GM18909 (cell line): Measurements from ENCODE around the gene TNFRSF8.

Source experiments
- ATAC-seq: cut with Tn5 transposase; IDR thresholded peaks from one replicate; pipeline ENCODE4 v1.9.1; 2021; ENCODE audit warnings: mild to moderate bottlenecking; ENCODE audit not compliant: unreplicated experiment, poor library complexity

The TNFRSF8 gene

DNA sequence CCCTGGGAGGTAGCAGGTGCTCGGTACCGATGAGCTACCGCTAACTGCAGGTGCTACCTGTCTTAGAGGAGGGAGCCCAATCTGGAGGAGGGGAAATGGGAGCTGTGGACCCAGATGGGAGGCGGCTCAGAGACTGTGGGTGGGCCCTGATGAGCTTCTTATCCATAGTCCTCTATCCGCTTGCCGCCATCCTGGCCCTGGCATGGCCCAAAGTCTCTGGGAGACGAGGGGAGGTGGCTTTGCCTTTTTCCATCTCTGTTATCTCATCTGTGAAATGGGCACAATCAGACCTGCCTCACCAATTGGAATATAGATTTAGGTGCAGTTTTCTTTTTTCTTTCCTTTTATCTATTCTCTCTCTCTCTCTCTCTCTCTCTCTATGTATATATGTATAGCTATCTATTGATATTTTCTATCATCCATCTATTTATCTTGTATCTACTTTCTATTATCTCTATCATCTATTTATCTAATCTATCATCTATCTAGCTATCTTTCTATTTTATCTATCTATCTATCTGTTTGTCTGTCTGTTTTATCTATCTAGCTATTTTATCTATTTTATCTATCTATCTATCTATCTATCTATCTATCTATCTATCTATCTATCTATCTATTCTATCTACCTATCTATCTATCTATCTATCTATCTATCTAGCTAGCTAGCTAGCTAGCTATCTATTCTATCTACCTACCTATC is 120.1 kb downstream of the TNFRSF8 start:
- no peak for ATAC-seq

DNA sequence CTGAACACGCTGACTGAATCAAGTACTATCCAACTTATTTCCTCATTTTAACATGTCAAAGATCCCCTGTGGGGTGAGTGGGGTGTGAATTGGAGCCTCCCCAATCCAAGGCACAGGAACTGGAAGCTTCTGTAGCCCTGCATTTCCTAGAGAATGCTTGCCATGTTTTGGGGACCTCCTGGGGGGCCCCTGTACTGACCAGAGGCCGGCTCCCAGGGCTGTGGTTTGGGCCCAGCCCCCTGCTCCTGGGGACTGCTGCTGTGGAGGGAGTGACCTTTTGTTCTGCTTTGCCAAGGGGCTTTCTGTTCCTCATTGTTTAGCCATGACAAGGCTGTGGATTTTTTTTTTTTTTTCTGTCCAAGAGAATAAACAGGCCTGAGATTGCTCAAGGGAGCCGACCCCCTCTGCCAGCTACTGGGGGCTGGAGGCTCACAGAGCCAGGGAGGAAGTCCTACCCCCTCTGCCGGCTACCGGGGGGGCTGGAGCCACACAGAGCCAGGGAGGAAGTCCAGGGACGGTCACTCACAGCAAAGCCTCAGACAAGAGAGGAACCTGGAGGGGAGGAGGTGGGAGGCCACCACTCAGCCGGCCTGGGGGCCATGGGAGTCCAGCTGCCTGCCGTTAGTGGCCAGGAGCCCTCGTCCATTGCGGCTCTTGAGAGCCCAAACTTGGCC is 121.0 kb downstream of the TNFRSF8 start:
- no peak for ATAC-seq

DNA sequence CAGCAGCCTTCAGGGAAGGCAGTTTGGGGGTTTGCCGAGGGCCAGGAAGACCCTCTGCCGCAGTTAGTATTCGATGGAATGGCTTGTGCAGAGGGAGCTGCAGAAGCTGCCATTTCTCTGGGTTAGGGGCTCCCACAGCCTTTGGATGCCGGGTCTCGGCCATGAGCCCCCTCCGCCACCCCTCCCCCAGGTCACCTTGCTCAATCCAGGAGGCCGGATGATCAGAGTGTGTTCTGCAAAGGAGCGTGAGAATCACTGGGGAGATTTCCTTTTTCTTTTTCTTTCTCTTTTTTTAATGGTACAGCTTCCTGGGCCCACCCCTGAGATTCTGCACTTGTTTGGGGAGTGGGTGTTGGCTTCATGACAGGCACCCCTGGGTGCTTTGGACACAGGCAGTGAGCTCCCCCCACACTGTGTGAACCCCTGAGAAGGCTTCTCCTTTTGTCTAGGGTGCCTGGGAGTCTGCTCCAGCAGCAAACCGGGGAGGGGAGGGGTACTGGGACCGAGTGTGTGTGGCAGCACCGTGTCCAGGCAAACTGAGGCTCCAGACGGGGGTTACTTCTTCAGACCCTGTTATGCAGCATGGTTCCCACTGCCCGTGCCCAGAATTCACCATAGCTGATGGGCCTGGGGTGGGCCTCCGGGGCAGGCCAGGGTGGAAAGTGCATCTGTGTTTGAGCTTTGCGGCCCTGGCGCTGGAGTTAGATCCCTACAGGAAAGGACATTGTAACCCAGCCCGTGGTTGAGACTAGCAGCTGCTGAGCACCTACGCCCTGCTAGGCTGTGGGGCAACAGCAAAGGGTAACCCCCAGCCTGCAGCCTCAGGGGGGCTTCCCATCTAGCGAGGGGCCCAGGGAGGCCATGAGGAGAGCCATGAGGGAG is 122.2 kb downstream of the TNFRSF8 start:
- ATAC-seq: no peak

DNA sequence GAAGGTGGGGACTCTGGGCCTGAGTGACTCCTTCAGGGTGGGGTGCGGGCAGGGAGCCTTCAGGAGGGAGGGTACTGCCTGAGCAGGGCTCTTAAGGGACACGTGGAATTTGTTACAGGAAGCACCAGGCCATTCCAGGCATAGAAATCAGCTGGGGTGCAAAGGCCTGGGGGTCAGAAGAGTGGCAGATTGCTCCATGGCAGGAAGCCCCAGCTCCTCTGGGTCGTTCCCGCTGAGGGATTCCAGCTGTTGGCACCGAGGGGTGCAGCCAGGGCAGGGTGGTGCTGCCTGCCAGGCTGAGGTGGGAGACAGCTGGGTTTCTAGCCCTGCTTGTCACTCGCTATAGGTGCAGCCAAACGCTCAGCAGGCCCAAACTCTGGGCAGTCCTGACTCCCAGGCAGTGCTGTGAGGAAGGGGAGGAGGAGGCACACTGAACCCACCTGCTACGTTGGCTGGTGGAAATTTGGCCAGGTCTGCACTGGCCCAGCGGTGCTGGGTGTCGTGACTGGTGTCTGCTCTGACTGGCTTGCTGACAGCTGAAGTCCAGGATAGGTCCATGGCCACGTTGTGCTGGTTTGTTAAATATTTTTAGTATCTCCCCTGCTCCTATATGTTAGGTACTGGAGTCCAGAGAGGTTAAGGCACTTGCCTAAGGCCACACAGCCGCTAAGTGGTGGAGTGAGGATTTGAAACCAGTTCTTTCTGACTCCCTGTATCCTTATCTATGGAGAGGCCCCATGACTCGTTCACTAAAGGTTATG is 123.0 kb downstream of the TNFRSF8 start:
- no peak for ATAC-seq

DNA sequence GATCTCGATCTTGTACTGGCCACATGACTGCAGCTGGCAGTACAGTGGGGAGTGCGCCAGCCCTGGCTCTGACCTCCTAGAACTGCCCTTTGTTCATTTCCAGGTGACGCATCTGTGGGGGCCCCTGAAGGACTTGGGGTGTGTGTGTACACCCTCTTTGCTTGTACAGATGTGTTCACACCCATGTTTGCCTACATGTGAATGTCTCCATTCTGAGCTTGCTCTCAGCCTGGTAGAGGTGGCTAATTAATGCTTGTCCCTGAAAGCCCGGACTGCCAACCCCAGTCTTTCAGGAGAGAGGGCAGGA is 123.5 kb downstream of the TNFRSF8 start:
- no peak for ATAC-seq

DNA sequence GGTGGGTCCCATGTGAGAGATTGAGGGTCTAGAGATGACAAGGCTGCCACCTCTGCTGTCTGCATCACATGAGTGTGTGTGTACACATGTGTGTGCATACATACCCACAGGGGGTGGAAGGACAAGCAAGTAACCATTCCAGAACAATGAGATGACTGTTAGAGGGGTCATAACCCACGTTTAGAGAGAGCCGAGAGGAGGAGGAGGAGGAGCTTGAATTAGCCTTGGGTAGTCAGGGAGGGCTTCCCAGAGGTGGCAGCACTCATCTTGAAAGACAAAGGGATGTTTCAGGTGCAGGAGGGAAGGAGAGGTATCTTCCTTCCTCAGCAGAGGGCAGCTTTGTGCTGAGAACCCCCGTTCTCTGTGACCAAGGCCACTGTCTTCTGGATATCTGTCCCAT is 125.0 kb downstream of the TNFRSF8 start:
- ATAC-seq: no peak

DNA sequence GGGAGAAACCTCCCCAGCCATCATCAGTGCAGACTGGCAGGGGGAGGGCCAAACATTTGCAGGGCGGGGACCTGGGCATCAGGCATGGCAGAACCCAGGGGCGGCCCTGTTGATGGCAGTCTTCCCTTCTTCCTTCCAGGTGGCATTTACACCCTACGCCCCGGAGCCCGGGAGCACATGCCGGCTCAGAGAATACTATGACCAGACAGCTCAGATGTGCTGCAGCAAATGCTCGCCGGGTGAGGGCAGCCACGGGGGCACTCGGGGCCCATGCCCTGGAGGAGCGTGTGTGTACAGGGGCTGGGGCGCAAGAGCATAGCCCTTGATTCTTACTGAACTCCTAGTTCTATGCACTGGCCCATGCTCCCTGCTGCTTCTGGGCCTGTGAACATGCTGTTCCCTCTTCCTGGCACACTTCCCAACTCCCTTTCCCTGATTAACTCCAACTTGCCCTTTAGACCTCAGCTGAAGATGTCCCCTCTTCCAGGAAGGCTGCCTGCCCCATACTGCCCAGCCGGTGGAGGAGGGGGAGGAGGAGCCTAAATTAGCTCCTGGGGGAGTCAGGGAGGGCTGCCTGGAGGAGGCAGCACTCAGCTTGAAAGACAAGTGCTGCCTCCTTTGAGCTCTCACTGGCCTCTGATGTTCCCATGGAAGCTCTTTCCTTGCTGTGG is 125.7 kb downstream of the TNFRSF8 start:
- ATAC-seq: no peak

DNA sequence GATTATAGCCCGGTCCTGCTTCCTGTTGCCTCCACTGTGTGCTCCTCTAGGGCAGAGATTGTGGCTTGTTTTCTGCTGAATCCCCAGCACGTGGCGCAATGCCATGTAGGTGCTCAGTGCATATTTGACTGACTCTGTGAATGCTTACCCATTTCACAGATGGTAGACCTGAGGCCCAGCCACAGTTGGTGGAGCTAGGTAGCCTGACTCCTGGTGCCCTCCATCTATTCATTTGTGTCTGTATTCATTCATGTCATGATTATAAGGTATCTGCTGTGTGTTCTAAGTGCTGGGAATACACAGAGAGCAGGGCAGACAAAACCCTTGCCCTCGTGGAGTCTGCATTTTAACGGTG is 126.2 kb downstream of the TNFRSF8 start:
- ATAC-seq: no peak

DNA sequence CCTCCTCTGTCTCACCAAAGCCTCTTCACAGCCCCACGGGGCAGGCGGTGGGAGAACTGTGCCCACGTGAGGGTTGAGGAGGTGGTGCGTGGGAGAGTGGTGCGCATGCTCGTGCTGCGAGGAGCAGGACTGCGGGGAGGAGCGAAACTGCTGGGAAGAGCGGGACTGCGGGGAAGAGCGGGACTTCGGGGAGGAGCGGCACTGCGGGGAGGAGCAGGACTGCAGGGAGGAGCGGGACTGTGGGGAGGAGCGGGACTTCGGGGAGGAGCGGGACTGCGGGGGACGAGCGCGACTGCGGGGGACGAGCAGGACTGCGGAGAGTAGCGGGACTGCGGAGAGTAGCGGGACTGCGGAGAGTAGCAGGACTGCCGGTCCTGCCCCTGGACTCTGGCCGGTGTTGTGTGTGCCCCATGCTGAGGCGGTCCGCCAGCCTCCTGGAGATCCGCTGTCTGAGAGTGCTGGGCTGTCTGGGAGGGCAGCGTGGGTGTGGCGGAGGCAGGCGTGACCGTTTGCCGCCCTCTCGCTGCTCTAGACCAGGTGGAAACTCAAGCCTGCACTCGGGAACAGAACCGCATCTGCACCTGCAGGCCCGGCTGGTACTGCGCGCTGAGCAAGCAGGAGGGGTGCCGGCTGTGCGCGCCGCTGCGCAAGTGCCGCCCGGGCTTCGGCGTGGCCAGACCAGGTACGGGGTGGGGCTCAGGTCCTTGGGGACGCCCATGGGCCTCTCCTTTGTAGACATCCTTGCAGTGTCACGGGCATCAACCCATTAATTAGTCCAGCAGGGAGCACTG is 128.3 kb downstream of the TNFRSF8 start:
- no peak for ATAC-seq
